K562 (cell line): Measurements from ENCODE around the gene MFSD6. TPM values are rescaled to one million over a fixed set of nuclear protein-coding genes. Genes with fewer than 3 reads are reported as not detected.

Source experiments
- ATAC-seq: fragments of 200-7000 bp; cut with Tn5 transposase; 3 replicates; pipeline ENCODE4 v1.9.1; 2020; ENCODE audit warnings: moderate library complexity
- BruUV-seq: library from RNA; stranded (reverse); fragments of 400-500 nt; replicated peaks from 2 replicates; lab custom pipeline; 2021; lab: Mats Ljungman, UMichigan
- CTCF ChIA-PET: fragments of 300-600 bp; formaldehyde crosslinking; extraction: SDS; loops from one replicate; lab custom pipeline; 2021; ENCODE audit warnings: low intra/inter-chr PET ratio; lab: Yijun Ruan, JAX
- POLR2A ChIA-PET: fragments of 300-600, 350-650 bp; sonication (Branson Sonifier 250); formaldehyde crosslinking; extraction: SDS; loops from one replicate; lab custom pipeline; 2021; ENCODE audit warnings: antibody characterized with exemption, inconsistent platforms; lab: Yijun Ruan, JAX
- DNase-seq, 4 experiments: peaks; one replicate each; pipeline versions ENCODE4 v3.0.0 to v3.0.0-alpha.2; 2011 to 2018; ENCODE audit warnings: low spot score in 3 of 4, mixed read lengths in 3 of 4; ENCODE audit errors: extremely low read depth in 1 of 4
- FAIRE-seq: peaks from 2 replicates; lab custom pipeline; 2011; peaks lifted over from hg19 to GRCh38; lab: Jason Lieb, UNC
- H2AFZ ChIP-seq: 2 replicates; pipeline ENCODE4 v1.6.0; 2011; ENCODE audit warnings: low read depth, low read length, control low read depth, inconsistent platforms
- H3K27ac ChIP-seq: fragments of 200-600 bp; 3 replicates; pipeline ENCODE4 v1.8.0; 2011; ENCODE audit warnings: low read depth, mild to moderate bottlenecking, control low read depth, inconsistent platforms, low read length, moderate library complexity, mixed read lengths; ENCODE audit errors: extremely low read depth
- H3K27me3 ChIP-seq, 2 experiments: fragments of 300-600 bp in 1 of 2; 2 replicates in 1 of 2; 3 replicates in 1 of 2; pipeline versions ENCODE4 v1.6.0 to v1.8.0; 2011; ENCODE audit warnings: inconsistent platforms in 2 of 2, low read length in 2 of 2, mild to moderate bottlenecking in 1 of 2, mixed read lengths in 1 of 2, moderate library complexity in 1 of 2; ENCODE audit not compliant: control insufficient read depth in 2 of 2, insufficient read depth in 2 of 2
- H3K36me3 ChIP-seq: fragments of 300-600 bp; 3 replicates; pipeline ENCODE4 v1.8.0; 2011; ENCODE audit warnings: mild to moderate bottlenecking, low read length, inconsistent platforms; ENCODE audit not compliant: control insufficient read depth, insufficient read depth
- H3K4me1 ChIP-seq, 2 experiments: fragments of 200-600 bp in 1 of 2; replicated peaks in 1 of 2; 2 replicates in 1 of 2; 3 replicates in 1 of 2; pipeline versions ENCODE4 v1.5.1 to v1.8.0; 2011; ENCODE audit warnings: inconsistent platforms in 2 of 2, low read length in 2 of 2, mild to moderate bottlenecking in 1 of 2, mixed read lengths in 1 of 2, moderate library complexity in 1 of 2; ENCODE audit not compliant: control insufficient read depth in 2 of 2, insufficient read depth in 2 of 2
- H3K4me2 ChIP-seq: 2 replicates; pipeline ENCODE4 v1.6.1; 2011; ENCODE audit warnings: low read length, control low read depth, inconsistent platforms, mixed read lengths; ENCODE audit not compliant: insufficient read depth
- H3K4me3 ChIP-seq: fragments of 200-600 bp; sonication (generic), shearing (Covaris generic); 2 replicates; pipeline ENCODE4 v1.5.1; 2016; ENCODE audit warnings: control low read depth, inconsistent platforms
- H3K79me2 ChIP-seq: fragments of 200-600 bp; 3 replicates; pipeline ENCODE4 v1.8.0; 2011; ENCODE audit warnings: low read length, inconsistent platforms; ENCODE audit not compliant: control insufficient read depth, insufficient read depth
- H3K9ac ChIP-seq, 2 experiments: 2 replicates each; pipeline versions ENCODE4 v1.6.0 to v1.6.1; 2011; ENCODE audit warnings: low read depth in 2 of 2, low read length in 2 of 2, control low read depth in 1 of 2, inconsistent platforms in 1 of 2, mild to moderate bottlenecking in 1 of 2, mixed read lengths in 1 of 2; ENCODE audit not compliant: insufficient read depth in 1 of 2
- H3K9me1 ChIP-seq: one replicate; pipeline ENCODE4 v1.6.0; 2011; ENCODE audit warnings: inconsistent platforms, mild to moderate bottlenecking, low read length, moderate library complexity; ENCODE audit not compliant: control insufficient read depth, insufficient read depth
- H3K9me3 ChIP-seq: replicated peaks from 2 replicates; pipeline ENCODE4 v1.5.1; 2011; ENCODE audit warnings: low read depth, low read length, inconsistent platforms; ENCODE audit not compliant: control insufficient read depth, insufficient read depth
- H4K20me1 ChIP-seq: replicated peaks from 2 replicates; pipeline ENCODE4 v1.6.1; 2011; ENCODE audit warnings: low read length, inconsistent platforms, mixed read lengths; ENCODE audit not compliant: control insufficient read depth, insufficient read depth
- CSDE1 ChIP-seq, 2 experiments: fragments of 450-650 bp; IDR thresholded peaks; 2 replicates each; pipeline ENCODE4 v1.6.1; 2016; ENCODE audit warnings: mild to moderate bottlenecking in 1 of 2
- FOXJ3 ChIP-seq: sonication (generic); formaldehyde crosslinking; IDR thresholded peaks from 2 replicates; pipeline ENCODE4 v1.4.0; 2020; ENCODE audit warnings: mild to moderate bottlenecking, missing genetic modification reagents
- HBP1 ChIP-seq: fragments of 450-650 bp; formaldehyde crosslinking; IDR thresholded peaks from 2 replicates; pipeline ENCODE4 v1.4.0; 2022; ENCODE audit warnings: missing genetic modification characterization
- IRF2 ChIP-seq: sonication (generic); formaldehyde crosslinking; IDR thresholded peaks from 2 replicates; pipeline ENCODE4 v1.8.1; 2022; ENCODE audit warnings: mild to moderate bottlenecking, missing genetic modification reagents
- MNT ChIP-seq, 2 experiments: fragments of 450-650 bp; conservative IDR thresholded peaks; 2 replicates each; pipeline ENCODE4 v1.6.1; 2017; ENCODE audit warnings: mild to moderate bottlenecking in 2 of 2, moderate library complexity in 2 of 2
- ZBTB49 ChIP-seq: sonication (generic); formaldehyde crosslinking; IDR thresholded peaks from 2 replicates; pipeline ENCODE4 v1.8.0; 2022; ENCODE audit warnings: missing genetic modification reagents, mild to moderate bottlenecking, borderline replicate concordance
- ZNF76 ChIP-seq: fragments of 250-450 bp; sonication (Bioruptor Pico); IDR thresholded peaks from 2 replicates; pipeline ENCODE4 v1.4.0; 2020; ENCODE audit warnings: mild to moderate bottlenecking, moderate library complexity, borderline replicate concordance
- WGBS: fragments of 100-300 bp; shearing (Covaris generic); methylation state at CpG from one replicate; pipeline ENCODE4 v1.1.6; 2016; ENCODE audit warnings: low coverage, mixed read lengths; ENCODE audit not compliant: insufficient coverage; ENCODE audit errors: missing lambda C conversion rate; 5-methylcytosine and 5-hydroxymethylcytosine counted together
- in situ Hi-C: fragments of 300-500 bp; cut with MboI; formaldehyde crosslinking; loops from 4 replicates; pipeline ENCODE4 v1.15.0; 2018; ENCODE audit warnings: inconsistent platforms, mixed read lengths
- intact Hi-C: fragments of 100-400 bp; cut with micrococcal nuclease; formaldehyde crosslinking; loops from 2 replicates; pipeline ENCODE4 v1.14.2; 2022
- polyA plus RNA-seq, 8 experiments: library from polyadenylated mRNA; depleted of rRNA in 4 of 8; stranded (reverse) in 5 of 8; unstranded in 3 of 8; fragments of >200 nt; fragmentation: Nextera tagmentation in 2 of 8; fragmentation: Illumina TruSeq in 1 of 8; extraction: Ambion mirVana in 2 of 8; extraction: Trizol in 1 of 8; gene quantifications; 2 replicates each; pipeline versions ENCODE4 v1.2.1 to v1.2.3, GENCODE V29; 2011 to 2014; ENCODE audit warnings: inconsistent platforms in 1 of 8, missing spikeins in 1 of 8
- total RNA-seq, 7 experiments: library from RNA; depleted of rRNA in 6 of 7; stranded (reverse); fragments of >200 nt in 6 of 7; fragmentation: Illumina TruSeq in 2 of 7; extraction: Trizol in 2 of 7; gene quantifications; 2 replicates each; pipeline versions ENCODE4 v1.2.1 to v1.2.3, GENCODE V29; 2011 to 2021; ENCODE audit warnings: low replicate concordance in 1 of 7

The MFSD6 gene
- total and polyA plus RNA-seq, 9 of the 15 experiments (the other 6 are each of a cell fraction or from before 2014, with no cell fraction given), result 1.1 to 7.9 (median 4.4) TPM

- no peak for TF ChIP-seq FOXJ3 (CRISPR knock-in tag)
- no peak for TF ChIP-seq ZBTB49 (CRISPR knock-in tag)
- TF ChIP-seq IRF2 (CRISPR knock-in tag), result no peak
- TF ChIP-seq MNT (conservative IDR thresholded peaks at IDR 0.05), result no peak
- TF ChIP-seq ZNF76 (CRISPR knock-in tag), result no peak
- no peak for TF ChIP-seq CSDE1 (IDR thresholded peaks at IDR 0.05)
- no peak for TF ChIP-seq HBP1
- Histone ChIP-seq H4K20me1 (no peaks in the 10 kb centered on the region), H3K27me3 (no peaks in the 10 kb centered on the region), H3K27ac (no peak overlapping the region), H3K4me2 (no peak overlapping the region), H3K36me3 (no peaks in the 10 kb centered on the region; the same call in 2 of the 3 replicates), H2AFZ (no peak overlapping the region), H3K4me1 (peaks cover 0 to 4% of the 10 kb centered on the region in 2 experiments; a peak in 1 of 5 replicates), H3K9ac (no peak overlapping the region; a peak in 1 of 4 replicates), H3K4me3 (no peak overlapping the region), H3K9me3 (no peaks in the 10 kb centered on the region), H3K9me1 (no peaks in the 10 kb centered on the region), H3K79me2 (no peaks in the 10 kb centered on the region)
- DNase-seq, result no peak
- peak; percentile 48; the same call in 2 of the 3 replicates for ATAC-seq
- WGBS, result 88% methylated on average over 7 of the region's 7 CpGs
- no peak for FAIRE-seq
- ChIA-PET CTCF (no interaction called here), POLR2A (no interaction called here)
- intact Hi-C loops, result no loop called here
- in situ Hi-C loops, result loop anchor here (10.0 kb wide), 1 partner anchor 415 kb away; no protein-coding TSS in a partner anchor
- no TSS peak for BruUV-seq
These were observed 91.9 kb downstream of the MFSD6 start for GRCh38 chr2:190500054-190500502.
